ENCODE data around the gene ANAPC15.

DNA sequence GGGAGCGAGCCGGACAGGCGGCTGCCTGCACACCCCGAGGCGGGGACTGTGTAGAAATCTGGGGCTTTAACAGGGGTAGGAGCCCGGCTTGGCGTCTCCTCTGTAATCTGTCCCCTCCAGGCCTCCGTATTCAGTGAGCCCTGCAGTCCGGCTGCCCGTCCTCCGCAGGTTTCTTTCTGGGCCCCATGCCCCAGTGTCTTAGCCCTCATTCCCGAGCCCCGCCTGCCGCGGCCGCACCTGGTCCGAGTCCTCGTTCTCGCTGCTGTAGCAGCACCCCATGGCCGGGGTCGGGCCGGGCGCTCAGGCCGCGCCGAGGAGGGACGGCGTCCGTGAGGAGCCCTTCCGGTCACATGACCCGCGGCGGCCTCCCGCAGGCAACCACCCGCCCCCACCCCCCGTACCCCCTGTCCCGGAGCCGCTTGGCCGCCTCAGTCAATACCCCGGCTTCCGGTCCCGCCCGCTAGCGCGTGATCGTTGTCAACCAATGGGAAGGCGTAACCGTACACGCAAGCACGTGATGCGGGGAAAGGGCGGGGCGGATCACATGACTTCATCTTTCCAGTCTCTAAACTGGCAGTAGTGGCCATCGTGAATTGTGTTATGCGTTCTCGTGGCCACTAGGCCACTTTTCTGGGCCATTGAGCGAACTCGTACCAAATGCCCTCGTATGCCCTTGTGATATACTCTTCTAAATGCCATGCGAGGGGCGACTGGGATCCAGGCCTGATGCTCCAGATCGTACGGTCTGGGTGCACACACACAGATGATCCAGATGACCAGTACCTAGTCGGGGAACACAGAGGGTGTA, 9.3 kb downstream of the ANAPC15 start, which contains the start of gene LAMTOR1:
- no peak for TF ChIP-seq RAD21 (IDR thresholded peaks at IDR 0.05; ENCODE audit: low read depth)
- TF ChIP-seq EP300 (IDR thresholded peaks at IDR 0.05; ENCODE audit: borderline replicate concordance), result no peak
- TF ChIP-seq CEBPB (IDR thresholded peaks at IDR 0.05), result no peak
- TF ChIP-seq, protein P1, sequence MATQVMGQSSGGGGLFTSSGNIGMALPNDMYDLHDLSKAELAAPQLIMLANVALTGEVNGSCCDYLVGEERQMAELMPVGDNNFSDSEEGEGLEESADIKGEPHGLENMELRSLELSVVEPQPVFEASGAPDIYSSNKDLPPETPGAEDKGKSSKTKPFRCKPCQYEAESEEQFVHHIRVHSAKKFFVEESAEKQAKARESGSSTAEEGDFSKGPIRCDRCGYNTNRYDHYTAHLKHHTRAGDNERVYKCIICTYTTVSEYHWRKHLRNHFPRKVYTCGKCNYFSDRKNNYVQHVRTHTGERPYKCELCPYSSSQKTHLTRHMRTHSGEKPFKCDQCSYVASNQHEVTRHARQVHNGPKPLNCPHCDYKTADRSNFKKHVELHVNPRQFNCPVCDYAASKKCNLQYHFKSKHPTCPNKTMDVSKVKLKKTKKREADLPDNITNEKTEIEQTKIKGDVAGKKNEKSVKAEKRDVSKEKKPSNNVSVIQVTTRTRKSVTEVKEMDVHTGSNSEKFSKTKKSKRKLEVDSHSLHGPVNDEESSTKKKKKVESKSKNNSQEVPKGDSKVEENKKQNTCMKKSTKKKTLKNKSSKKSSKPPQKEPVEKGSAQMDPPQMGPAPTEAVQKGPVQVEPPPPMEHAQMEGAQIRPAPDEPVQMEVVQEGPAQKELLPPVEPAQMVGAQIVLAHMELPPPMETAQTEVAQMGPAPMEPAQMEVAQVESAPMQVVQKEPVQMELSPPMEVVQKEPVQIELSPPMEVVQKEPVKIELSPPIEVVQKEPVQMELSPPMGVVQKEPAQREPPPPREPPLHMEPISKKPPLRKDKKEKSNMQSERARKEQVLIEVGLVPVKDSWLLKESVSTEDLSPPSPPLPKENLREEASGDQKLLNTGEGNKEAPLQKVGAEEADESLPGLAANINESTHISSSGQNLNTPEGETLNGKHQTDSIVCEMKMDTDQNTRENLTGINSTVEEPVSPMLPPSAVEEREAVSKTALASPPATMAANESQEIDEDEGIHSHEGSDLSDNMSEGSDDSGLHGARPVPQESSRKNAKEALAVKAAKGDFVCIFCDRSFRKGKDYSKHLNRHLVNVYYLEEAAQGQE (IDR thresholded peaks at IDR 0.05; ENCODE audit: low read depth), result no peak
- no peak for TF ChIP-seq TEAD4 (IDR thresholded peaks at IDR 0.05)
- peak; percentile 52 for TF ChIP-seq YY1 (IDR thresholded peaks at IDR 0.05; ENCODE audit: low read depth)
- TF ChIP-seq, protein P2, sequence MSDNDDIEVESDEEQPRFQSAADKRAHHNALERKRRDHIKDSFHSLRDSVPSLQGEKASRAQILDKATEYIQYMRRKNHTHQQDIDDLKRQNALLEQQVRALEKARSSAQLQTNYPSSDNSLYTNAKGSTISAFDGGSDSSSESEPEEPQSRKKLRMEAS (IDR thresholded peaks at IDR 0.05), result peak; percentile 74
- TF ChIP-seq EGR1 (IDR thresholded peaks at IDR 0.05), result no peak
- TF ChIP-seq CREB1 (IDR thresholded peaks at IDR 0.05; ENCODE audit: low read depth), result no peak
- TF ChIP-seq ZBTB7A (IDR thresholded peaks at IDR 0.05; ENCODE audit: low read depth), result no peak
- TF ChIP-seq, protein P3, sequence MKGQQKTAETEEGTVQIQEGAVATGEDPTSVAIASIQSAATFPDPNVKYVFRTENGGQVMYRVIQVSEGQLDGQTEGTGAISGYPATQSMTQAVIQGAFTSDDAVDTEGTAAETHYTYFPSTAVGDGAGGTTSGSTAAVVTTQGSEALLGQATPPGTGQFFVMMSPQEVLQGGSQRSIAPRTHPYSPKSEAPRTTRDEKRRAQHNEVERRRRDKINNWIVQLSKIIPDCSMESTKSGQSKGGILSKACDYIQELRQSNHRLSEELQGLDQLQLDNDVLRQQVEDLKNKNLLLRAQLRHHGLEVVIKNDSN (IDR thresholded peaks at IDR 0.05), result peak; percentile 98
- no peak for TF ChIP-seq NFIC (IDR thresholded peaks at IDR 0.05)
